ENCODE results near the gene TMEM179. TPM values are rescaled to one million over a fixed set of nuclear protein-coding genes. Genes with fewer than 3 reads are reported as not detected.

TMEM179 gene
- total RNA-seq, 1 experiment from 2014 or later, result 3.4 TPM

DNA sequence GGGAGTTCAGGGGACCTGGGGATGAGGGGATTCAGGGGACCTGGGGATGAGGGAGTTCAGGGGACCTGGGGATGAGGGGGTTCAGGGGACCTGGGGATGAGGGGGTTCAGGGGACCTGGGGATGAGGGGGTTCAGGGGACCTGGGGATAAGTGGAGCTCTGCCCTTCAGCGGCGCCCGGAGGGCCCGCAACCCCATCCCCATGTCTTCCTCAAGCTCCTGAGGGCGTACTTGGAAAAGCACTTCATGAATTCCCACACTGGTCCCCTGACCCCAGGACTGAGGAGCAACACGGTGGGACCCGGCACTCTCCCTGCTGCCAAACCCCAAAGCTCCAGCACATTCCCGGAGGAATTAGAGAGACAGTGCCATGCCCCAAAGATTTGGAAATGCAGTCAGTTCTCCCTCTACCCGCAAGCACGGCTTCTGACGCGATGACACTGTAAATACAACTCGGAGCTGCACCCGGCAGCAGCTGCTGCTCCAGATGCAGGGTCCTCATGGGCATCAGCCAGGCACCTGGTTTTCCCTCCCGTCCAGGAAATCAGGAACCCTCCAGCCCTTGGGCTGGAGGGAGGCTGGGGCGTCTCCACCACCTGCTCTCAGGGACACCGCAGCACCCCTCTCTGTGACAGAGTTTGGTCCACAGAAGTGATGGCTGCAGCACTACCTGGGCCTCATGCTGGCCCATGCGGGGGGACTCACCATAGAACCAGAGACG is 57.8 kb downstream of the TMEM179 start:
- TF ChIP-seq TCF7L2 (IDR thresholded peaks at IDR 0.05; ENCODE audit: low read depth, low read length) (no peak), POLR2AphosphoS5 (IDR thresholded peaks at IDR 0.05; ENCODE audit: low read depth, low read length) (no peak), SIN3A (IDR thresholded peaks at IDR 0.05; ENCODE audit: borderline replicate concordance, insufficient read depth, low read depth, low read length) (no peak)
- TF ChIP-seq, protein P1, sequence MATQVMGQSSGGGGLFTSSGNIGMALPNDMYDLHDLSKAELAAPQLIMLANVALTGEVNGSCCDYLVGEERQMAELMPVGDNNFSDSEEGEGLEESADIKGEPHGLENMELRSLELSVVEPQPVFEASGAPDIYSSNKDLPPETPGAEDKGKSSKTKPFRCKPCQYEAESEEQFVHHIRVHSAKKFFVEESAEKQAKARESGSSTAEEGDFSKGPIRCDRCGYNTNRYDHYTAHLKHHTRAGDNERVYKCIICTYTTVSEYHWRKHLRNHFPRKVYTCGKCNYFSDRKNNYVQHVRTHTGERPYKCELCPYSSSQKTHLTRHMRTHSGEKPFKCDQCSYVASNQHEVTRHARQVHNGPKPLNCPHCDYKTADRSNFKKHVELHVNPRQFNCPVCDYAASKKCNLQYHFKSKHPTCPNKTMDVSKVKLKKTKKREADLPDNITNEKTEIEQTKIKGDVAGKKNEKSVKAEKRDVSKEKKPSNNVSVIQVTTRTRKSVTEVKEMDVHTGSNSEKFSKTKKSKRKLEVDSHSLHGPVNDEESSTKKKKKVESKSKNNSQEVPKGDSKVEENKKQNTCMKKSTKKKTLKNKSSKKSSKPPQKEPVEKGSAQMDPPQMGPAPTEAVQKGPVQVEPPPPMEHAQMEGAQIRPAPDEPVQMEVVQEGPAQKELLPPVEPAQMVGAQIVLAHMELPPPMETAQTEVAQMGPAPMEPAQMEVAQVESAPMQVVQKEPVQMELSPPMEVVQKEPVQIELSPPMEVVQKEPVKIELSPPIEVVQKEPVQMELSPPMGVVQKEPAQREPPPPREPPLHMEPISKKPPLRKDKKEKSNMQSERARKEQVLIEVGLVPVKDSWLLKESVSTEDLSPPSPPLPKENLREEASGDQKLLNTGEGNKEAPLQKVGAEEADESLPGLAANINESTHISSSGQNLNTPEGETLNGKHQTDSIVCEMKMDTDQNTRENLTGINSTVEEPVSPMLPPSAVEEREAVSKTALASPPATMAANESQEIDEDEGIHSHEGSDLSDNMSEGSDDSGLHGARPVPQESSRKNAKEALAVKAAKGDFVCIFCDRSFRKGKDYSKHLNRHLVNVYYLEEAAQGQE (IDR thresholded peaks at IDR 0.05; ENCODE audit: insufficient read depth in 1 of 2, low read depth in 2 of 2, low read length in 1 of 2), result no peak
- TF ChIP-seq, protein P2, sequence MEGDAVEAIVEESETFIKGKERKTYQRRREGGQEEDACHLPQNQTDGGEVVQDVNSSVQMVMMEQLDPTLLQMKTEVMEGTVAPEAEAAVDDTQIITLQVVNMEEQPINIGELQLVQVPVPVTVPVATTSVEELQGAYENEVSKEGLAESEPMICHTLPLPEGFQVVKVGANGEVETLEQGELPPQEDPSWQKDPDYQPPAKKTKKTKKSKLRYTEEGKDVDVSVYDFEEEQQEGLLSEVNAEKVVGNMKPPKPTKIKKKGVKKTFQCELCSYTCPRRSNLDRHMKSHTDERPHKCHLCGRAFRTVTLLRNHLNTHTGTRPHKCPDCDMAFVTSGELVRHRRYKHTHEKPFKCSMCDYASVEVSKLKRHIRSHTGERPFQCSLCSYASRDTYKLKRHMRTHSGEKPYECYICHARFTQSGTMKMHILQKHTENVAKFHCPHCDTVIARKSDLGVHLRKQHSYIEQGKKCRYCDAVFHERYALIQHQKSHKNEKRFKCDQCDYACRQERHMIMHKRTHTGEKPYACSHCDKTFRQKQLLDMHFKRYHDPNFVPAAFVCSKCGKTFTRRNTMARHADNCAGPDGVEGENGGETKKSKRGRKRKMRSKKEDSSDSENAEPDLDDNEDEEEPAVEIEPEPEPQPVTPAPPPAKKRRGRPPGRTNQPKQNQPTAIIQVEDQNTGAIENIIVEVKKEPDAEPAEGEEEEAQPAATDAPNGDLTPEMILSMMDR (IDR thresholded peaks at IDR 0.05), result no peak
- in situ Hi-C loops (cut with HindIII; ENCODE audit: low pct_unique_long_range_greater_than_20kb, low sequenced_read_pairs), result no loop called here
- H3K27me3 ChIP-seq (ENCODE audit: control insufficient read depth, insufficient read depth, low read length), result peaks cover 3% of the 10 kb centered on the region; the same call in 1 of the 2 replicates
- no TSS peak for BruUV-seq (replicated peaks)
- DNase-seq (ENCODE audit: low read depth, low spot score) (no peak), ATAC-seq (no peak)
- no peaks in the 10 kb centered on the region for H3K4me1 ChIP-seq (ENCODE audit: control insufficient read depth, insufficient read depth, low read length)
- H3K9me3 ChIP-seq (ENCODE audit: control insufficient read depth, insufficient read depth, low read depth, low read length), result no peaks in the 10 kb centered on the region
- H3K27ac ChIP-seq (ENCODE audit: low read length), result no peak overlapping the region
- H3K36me3 ChIP-seq (ENCODE audit: control insufficient read depth, insufficient read depth, low read length), result no peaks in the 10 kb centered on the region
- intact Hi-C loops (cut with micrococcal nuclease; ENCODE audit: unreplicated experiment), result no loop called here
- no peak overlapping the region for H3K4me3 ChIP-seq (ENCODE audit: low read depth in 2 of 2, low read length in 2 of 2)
- ChIA-PET POLR2A (no interaction called here), CTCF (interaction anchor here (0.5 kb wide), 1 partner anchor 410 kb away, joined by 3 read pairs; no protein-coding TSS in a partner anchor)

DNA sequence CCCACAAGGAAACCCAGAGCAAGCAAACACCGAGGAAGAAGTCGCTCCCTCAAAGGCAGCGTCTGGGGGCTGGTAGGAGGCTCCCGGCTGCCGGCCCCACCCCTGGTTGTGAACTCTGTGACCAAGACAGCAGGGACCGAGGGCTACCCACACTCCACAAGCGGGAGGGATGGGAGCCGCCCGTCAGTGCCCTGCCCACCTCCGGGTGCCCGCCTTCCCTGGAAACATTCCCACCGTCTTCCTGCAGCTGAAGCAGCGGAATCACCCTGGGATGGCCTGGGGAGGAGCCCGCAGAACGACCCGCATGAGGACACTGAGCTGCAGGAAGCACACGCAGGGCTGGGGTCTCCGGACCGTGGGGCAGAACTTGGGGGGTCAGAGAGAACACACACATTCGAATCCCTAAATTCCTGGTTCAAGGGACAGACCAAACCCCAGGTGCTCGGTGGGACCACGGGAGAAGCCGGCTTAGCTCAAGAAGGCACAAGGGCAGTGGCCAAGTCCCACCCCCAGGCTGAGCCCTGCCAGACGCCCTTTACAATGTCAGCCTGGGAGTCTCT is 58.5 kb downstream of the TMEM179 start:
- in situ Hi-C loops (cut with HindIII; ENCODE audit: low pct_unique_long_range_greater_than_20kb, low sequenced_read_pairs) (no loop called here), intact Hi-C loops (cut with micrococcal nuclease; ENCODE audit: unreplicated experiment) (no loop called here)
- TF ChIP-seq TCF7L2 (IDR thresholded peaks at IDR 0.05; ENCODE audit: low read depth, low read length) (no peak), SIN3A (IDR thresholded peaks at IDR 0.05; ENCODE audit: borderline replicate concordance, insufficient read depth, low read depth, low read length) (no peak), POLR2AphosphoS5 (IDR thresholded peaks at IDR 0.05; ENCODE audit: low read depth, low read length) (no peak)
- TF ChIP-seq, protein P1 (IDR thresholded peaks at IDR 0.05; ENCODE audit: insufficient read depth in 1 of 2, low read depth in 2 of 2, low read length in 1 of 2), result no peak
- TF ChIP-seq, protein P2 (IDR thresholded peaks at IDR 0.05), result no peak
- H3K4me1 ChIP-seq (ENCODE audit: control insufficient read depth, insufficient read depth, low read length), result no peaks in the 10 kb centered on the region
- DNase-seq (ENCODE audit: low read depth, low spot score) (no peak), ATAC-seq (no peak)
- POLR2A ChIA-PET, result no interaction called here
- CTCF ChIA-PET, result interaction anchor here (0.5 kb wide), 1 partner anchor 409 kb away, joined by 3 read pairs; no protein-coding TSS in a partner anchor
- no peak overlapping the region for H3K4me3 ChIP-seq (ENCODE audit: low read depth in 2 of 2, low read length in 2 of 2)
- peaks cover 7% of the 10 kb centered on the region for H3K27me3 ChIP-seq (ENCODE audit: control insufficient read depth, insufficient read depth, low read length)
- no peaks in the 10 kb centered on the region for H3K36me3 ChIP-seq (ENCODE audit: control insufficient read depth, insufficient read depth, low read length)
- no peak overlapping the region for H3K27ac ChIP-seq (ENCODE audit: low read length)
- no TSS peak for BruUV-seq (replicated peaks)
- H3K9me3 ChIP-seq (ENCODE audit: control insufficient read depth, insufficient read depth, low read depth, low read length), result no peaks in the 10 kb centered on the region
